Measurements from ENCODE around the gene MOXD1.

MOXD1 gene

DNA sequence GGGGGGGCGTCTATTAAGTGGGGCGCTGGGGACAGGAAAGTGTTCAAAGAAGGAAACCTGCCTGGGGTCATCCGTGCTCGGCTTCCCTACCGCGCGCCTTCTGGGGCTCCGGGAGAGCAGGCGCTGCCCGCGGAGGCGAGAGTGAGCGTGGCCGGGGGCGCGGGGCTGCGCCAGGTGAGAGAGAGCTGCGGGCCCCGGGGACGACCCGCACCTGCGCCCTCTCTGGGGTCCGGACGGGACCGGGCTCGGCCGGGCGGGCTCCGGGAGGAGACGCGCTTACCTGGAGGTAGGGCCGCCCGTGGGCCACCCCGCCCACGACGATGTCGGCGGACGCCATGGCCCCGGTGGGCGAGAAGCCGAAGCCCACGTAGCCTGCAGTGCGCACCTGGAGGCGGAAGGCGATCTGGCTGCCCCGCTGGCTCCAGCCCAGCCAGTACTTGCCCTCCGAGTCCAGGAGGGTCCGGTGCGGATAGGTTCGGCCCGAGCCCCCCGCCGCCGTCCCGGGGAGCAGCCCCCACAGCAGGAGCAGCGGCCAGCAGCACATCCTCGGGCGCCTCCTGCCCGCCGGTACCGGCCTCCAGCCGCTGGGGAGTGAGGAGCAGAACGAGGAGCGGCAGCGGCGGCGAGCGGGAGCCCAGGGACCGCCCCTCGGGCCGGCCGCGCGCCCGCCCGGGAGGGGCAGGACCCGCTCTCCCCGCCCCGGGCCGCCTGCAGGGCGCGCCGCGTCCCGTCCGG, at the start of gene MOXD1:
Gene MOXD1, minus strand, starts transcription at position 593 of the 735 bp plus-strand sequence. Its CDS starts 49 bp downstream, at position 544.
- DNase-seq = no peak

GRCh38 chr6:132446855-132447241, 45.6 kb upstream of the MOXD1 start:
- DNase-seq = no peak

- no peak for DNase-seq
Observed at GRCh38 chr6:132446141-132446854, 45.0 kb upstream of the MOXD1 start.

DNA sequence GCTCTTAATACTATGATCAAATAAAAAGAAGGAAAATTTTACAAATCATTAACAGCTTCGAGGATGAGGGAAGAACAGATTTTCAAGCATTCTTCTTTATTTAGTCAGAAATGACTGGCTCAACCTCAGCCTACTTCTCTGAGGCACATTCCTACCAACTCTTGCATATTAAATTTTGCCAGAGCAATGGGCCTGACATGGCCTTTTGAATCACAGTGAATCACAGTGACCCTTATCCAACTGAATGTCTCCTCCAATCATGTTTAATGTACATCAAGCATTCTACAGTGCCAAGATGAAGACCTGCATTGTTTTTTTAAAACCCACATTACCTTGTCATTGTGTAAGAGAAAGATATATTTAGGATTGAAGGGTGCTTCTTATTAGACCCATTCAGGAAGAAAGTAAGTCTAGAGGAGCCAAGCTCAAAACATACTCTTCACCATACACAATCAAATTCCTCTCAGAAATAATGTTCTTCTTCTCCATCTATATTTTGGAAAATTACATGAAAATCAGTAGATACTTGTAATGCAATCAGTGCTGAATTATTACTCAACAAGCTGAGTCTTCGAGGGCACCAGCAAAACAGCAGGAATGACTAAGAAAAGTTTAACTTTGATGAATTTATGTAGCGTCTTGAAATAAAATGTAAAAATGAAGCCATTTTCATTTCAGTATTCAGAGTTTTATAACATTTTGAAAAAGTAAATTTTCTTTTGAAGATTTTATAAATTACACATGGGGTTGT, 44.1 kb upstream of the MOXD1 start:
- DNase-seq = no peak

- DNase-seq = no peak
Observed at GRCh38 chr6:132443206-132443605, 41.9 kb upstream of the MOXD1 start.

DNA sequence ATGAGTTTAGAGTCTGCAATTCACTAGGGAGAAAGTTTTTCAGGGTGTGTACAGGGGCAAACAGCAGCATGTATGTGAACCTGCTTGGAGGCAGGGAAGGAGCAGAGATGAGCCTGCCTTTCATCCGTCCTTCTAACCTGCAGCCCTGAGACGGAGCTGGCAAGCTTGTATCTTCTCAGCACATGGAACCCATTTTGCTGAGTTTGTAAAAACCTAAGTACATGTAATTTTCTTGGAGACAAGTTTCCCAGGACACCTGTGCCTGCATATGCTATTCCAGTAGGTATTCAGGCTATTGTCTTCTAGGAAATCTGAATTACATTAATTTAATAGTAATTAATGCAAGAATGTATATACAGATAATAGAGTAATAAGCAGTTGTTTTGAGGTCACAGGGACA, 28.8 kb upstream of the MOXD1 start:
- DNase-seq = no peak

GRCh38 chr6:132425176-132425575, 23.9 kb upstream of the MOXD1 start:
- no peak for DNase-seq

GRCh38 chr6:132423839-132424238, 22.6 kb upstream of the MOXD1 start:
- no peak for DNase-seq

- DNase-seq = no peak
Observed at GRCh38 chr6:132418235-132418965, 17.1 kb upstream of the MOXD1 start.

DNA sequence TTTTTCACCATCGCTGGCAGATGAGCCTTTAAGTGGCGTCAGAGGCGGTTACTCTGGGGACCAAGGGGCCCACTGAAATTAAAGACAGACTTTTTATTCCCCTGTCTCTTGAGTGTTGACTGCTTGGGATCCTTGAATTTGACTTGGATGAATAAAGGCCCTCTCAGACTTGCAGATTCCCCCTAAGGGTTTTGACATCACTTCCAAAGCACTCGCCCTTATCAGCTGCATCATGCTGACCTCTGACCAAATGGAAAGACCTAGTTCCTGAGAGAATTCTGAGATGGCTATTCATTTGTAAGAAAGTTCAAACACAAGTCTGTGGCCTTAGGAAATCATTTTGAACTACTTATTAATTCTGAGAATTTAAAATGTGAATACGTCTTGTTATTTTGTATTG, 13.5 kb upstream of the MOXD1 start:
- no peak for DNase-seq

GRCh38 chr6:132414322-132414721, 13.0 kb upstream of the MOXD1 start:
- no peak for DNase-seq

DNA sequence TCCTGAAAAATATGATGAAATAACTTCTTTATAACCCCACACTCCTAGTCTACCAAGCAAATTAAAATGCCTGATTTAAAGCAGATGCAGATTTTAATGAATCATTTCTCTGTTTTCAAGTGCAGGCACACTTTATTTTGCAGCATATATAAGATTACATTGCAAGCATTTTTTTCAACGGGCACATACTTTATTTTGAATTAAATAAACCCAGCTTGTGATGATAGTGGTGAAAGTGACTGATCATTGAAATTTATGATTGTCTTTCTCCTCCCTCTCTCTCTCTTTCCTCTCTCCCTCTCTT, 12.2 kb upstream of the MOXD1 start:
- no peak for DNase-seq

GRCh38 chr6:132412656-132413498, 11.6 kb upstream of the MOXD1 start:
- no peak for DNase-seq

- DNase-seq = no peak
Observed at GRCh38 chr6:132411296-132411695, 10.0 kb upstream of the MOXD1 start.

DNA sequence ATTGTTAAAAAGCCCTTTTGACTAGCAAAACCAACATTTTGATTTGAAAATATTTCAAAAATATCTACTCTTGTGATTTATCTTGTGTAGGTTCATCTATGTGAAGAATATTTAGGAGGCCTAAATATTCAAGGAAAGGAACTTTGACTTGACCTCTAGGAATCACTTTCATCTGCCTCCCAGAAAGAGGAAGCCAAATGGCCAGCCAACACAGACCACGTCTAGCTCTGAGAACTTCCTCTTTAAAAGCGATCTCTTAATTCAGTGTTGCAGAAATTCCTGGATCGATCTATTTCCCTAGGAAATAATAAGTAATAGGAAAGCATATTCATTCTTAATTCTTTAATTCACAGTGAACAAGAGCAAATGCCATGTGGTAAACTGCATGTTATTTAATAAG, 9.6 kb upstream of the MOXD1 start:
- DNase-seq = no peak

DNA sequence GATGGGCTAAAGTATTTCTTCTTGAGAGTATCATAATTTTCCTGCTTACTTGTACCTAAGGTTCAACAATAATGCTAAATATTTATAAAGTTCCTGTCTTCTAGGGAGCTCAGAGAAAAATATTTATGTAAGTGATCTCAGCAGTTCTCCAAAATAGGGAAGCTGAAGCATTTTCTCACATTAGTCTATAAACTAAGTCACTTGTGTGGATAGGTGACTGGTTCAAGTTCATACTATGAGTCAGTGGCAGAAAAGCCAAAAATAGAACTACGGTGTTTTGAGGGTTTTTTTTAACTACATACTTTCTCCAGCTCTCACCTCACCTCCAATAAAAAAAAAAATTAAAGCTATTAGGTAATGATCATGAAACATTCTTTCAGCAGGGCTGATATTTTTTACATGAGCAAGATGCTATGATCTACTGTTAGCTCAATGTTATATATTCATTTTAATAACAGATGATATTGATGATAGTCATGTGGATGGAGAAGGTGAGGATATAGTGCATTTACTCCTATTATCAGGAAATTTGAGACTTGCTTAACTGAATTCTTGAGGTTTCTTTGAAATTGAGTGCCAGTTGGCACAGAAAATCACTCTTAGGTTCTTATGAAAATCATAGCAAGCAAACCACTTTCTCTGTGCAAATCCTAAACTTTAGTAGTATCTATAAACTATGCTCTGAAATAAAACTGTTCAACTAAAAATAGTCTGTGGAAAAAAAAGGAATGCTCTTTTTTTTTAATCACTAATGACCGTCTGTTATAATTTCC, 4.1 kb upstream of the MOXD1 start:
- no peak for DNase-seq

DNA sequence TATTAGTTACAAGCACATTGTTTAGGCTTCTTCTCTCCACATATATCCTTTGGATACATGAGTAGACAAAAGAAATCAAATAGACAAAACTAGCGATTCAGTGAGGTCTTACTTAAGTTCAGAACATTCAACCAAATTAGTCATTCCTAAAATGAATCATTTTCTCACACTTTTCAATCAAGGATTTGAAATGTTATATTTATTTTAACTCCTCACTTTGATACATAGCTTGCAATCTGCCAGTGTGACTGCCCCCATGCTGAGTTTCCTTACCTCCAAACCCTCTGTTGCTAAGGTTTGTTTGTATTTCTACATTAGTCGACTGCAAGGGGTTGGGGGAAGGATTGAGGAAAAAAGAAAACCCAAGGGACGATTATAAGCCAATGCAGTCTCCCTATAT, 3.5 kb upstream of the MOXD1 start:
- no peak for DNase-seq

DNA sequence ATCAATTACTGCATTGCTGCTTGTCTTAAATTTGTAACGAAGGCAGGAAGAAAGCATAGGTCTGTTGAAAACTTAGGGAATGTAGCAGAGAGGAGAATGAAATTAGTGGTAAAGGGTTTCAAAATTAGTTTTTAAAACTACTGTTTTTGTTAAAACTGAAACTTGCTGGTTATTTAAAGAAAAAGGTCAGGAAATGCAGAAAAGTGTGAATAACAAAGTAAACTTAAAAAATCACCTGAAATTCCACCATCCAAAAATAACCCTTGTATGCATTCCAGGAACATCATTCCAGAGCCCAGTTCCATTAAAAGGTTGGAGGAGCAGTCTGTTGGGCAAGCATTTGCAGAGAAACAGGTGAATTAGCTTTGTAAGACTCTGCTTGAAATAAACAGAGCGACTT, 3.1 kb upstream of the MOXD1 start:
- no peak for DNase-seq

DNA sequence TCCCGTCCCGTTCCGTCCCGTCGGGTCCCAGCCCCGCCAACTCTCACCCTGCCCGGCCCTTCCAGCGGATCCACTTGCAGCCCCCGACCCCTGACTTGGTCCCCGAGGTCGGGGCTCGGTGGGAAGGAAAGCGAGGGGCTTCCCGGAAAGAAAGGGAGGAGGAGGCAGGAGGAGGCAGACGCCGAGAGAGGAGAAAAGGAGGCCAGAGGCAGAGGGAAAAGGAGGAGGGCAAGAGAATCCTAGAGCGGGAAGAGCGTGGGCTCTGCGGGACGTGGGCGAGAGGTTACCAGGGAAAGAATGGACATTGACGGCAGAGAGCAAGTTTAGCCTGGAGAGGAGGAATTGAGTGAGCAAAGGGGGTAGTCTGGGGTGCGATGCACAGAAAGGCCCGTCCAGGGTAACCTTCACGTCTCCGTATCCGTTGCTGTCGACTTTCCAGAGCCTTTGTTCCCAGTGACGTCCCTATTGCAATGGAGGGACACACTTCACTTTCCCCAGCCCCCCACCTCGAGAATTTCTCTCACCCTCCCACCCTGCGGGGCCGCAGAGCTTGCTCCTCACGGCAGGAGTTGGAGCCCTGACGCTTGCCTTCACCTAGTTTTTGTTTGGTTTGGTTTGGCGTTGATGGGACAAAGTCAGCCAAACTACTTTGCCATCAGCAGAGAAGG, 477 bp upstream of the MOXD1 start:
- DNase-seq = no peak

GRCh38 chr6:132400555-132400882, 756 bp downstream of the MOXD1 start:
- DNase-seq = no peak

GRCh38 chr6:132399376-132400074, 1.8 kb downstream of the MOXD1 start:
- no peak for DNase-seq
